Coronary artery (tissue), 2 donors: ENCODE data around the gene POLA2.

Experiments
- DNase-seq: peaks from one replicate; pipeline ENCODE4 v3.0.0-alpha.2; 2017; ENCODE audit warnings: low spot score
- H3K27ac ChIP-seq, 2 donors: fragments of 200-600 bp; sonication (generic); one replicate each; pipeline ENCODE4 v1.5.1; 2016 to 2019
- H3K4me3 ChIP-seq: fragments of 200-600 bp; sonication (generic); 2 replicates; pipeline ENCODE4 v1.5.1; 2016; ENCODE audit warnings: mild to moderate bottlenecking, moderate library complexity
- CTCF ChIP-seq: fragments of 200-600 bp; sonication (generic); IDR thresholded peaks from one replicate; pipeline ENCODE4 v1.5.1; 2019; ENCODE audit warnings: antibody characterized with exemption

Gene POLA2

GRCh38 chr11:65321076-65321475 lies 59.3 kb downstream of the POLA2 start:
- peak overlapping the region in 1 of 2 donors; percentile 7 for H3K27ac ChIP-seq
- DNase-seq: no peak
- no peak overlapping the region for H3K4me3 ChIP-seq
- no peak for TF ChIP-seq CTCF

- TF ChIP-seq CTCF: no peak
- DNase-seq: no peak
- Histone ChIP-seq H3K4me3 (no peak overlapping the region), H3K27ac (no peak overlapping the region)
Measured at GRCh38 chr11:65321828-65322485, 60.2 kb downstream of the POLA2 start.

GRCh38 chr11:65323813-65324212 lies 62.1 kb downstream of the POLA2 start:
- DNase-seq: no peak
- no peak overlapping the region for H3K27ac ChIP-seq
- TF ChIP-seq CTCF: no peak
- H3K4me3 ChIP-seq: no peak overlapping the region

GRCh38 chr11:65325435-65325834 lies 63.7 kb downstream of the POLA2 start:
- H3K4me3 ChIP-seq: no peak overlapping the region
- no peak for DNase-seq
- no peak overlapping the region for H3K27ac ChIP-seq
- TF ChIP-seq CTCF: no peak

GRCh38 chr11:65327021-65327420 lies 65.3 kb downstream of the POLA2 start:
- TF ChIP-seq CTCF: no peak
- no peak for DNase-seq
- no peak overlapping the region for H3K27ac ChIP-seq
- no peak overlapping the region for H3K4me3 ChIP-seq

- H3K27ac ChIP-seq: no peak overlapping the region
- no peak overlapping the region for H3K4me3 ChIP-seq
- no peak for DNase-seq
- no peak for TF ChIP-seq CTCF
Measured at GRCh38 chr11:65329478-65329877, 67.7 kb downstream of the POLA2 start.

- H3K27ac ChIP-seq: no peak overlapping the region
- no peak for DNase-seq
- no peak overlapping the region for H3K4me3 ChIP-seq
- TF ChIP-seq CTCF: peak; percentile 63
Measured at GRCh38 chr11:65329944-65330403, 68.2 kb downstream of the POLA2 start.
